Osteoblast (primary cell): ENCODE data around the gene SMNDC1. TPM values are rescaled to one million over a fixed set of nuclear protein-coding genes. Genes with fewer than 3 reads are reported as not detected.

Source experiments
- DNase-seq: peaks from one replicate; pipeline ENCODE4 v3.0.0; 2011; ENCODE audit warnings: low spot score, mixed read lengths; ENCODE audit not compliant: insufficient read length; ENCODE audit errors: missing footprints
- H2AFZ ChIP-seq: 2 replicates; pipeline ENCODE4 v1.6.0; 2011; ENCODE audit warnings: mild to moderate bottlenecking, low read length
- H3K27ac ChIP-seq: 2 replicates; pipeline ENCODE4 v1.5.1; 2011; ENCODE audit warnings: mild to moderate bottlenecking, low read depth, low read length, moderate library complexity
- H3K27me3 ChIP-seq: 2 replicates; pipeline ENCODE4 v1.6.0; 2012; ENCODE audit warnings: mild to moderate bottlenecking, control low read depth, inconsistent platforms, low read length, moderate library complexity; ENCODE audit not compliant: insufficient read depth
- H3K36me3 ChIP-seq: 2 replicates; pipeline ENCODE4 v1.5.1; 2011; ENCODE audit warnings: mild to moderate bottlenecking, low read length, control low read depth, moderate library complexity; ENCODE audit not compliant: insufficient read depth
- H3K4me1 ChIP-seq: 2 replicates; pipeline ENCODE4 v1.5.1; 2011; ENCODE audit warnings: mild to moderate bottlenecking, low read length, control low read depth, moderate library complexity; ENCODE audit not compliant: insufficient read depth
- H3K4me2 ChIP-seq: 2 replicates; pipeline ENCODE4 v1.6.0; 2011; ENCODE audit warnings: mild to moderate bottlenecking, low read length; ENCODE audit not compliant: insufficient read depth
- H3K4me3 ChIP-seq: fragments of 200-600 bp; sonication (generic); 3 replicates; pipeline ENCODE4 v1.5.1; 2012; ENCODE audit warnings: mild to moderate bottlenecking, low read length, inconsistent platforms; ENCODE audit not compliant: insufficient read depth
- H3K79me2 ChIP-seq: 2 replicates; pipeline ENCODE4 v1.6.0; 2012; ENCODE audit warnings: mild to moderate bottlenecking, low read length, control low read depth, inconsistent platforms; ENCODE audit not compliant: insufficient read depth
- H3K9me3 ChIP-seq: 2 replicates; pipeline ENCODE4 v1.5.1; 2011; ENCODE audit warnings: low read depth, low read length, control low read depth
- H4K20me1 ChIP-seq: 2 replicates; pipeline ENCODE4 v1.6.0; 2012; ENCODE audit warnings: mild to moderate bottlenecking, low read length, control low read depth; ENCODE audit not compliant: insufficient read depth
- CTCF ChIP-seq: IDR thresholded peaks from 2 replicates; pipeline ENCODE4 v1.5.1; 2011; ENCODE audit warnings: mild to moderate bottlenecking, low read depth, low read length, moderate library complexity; ENCODE audit errors: extremely low read depth
- total RNA-seq: library from RNA; depleted of rRNA; stranded (reverse); fragments of >200 nt; gene quantifications from 2 replicates; pipeline ENCODE4 v1.2.3, GENCODE V29; 2012

Gene SMNDC1
- total RNA-seq, 1 donor: 6.9 TPM

- Histone ChIP-seq H3K9me3 (no peaks in the 10 kb centered on the region), H3K79me2 (no peaks in the 10 kb centered on the region), H2AFZ (peak overlapping the region; percentile 54), H4K20me1 (no peaks in the 10 kb centered on the region), H3K27me3 (no peaks in the 10 kb centered on the region), H3K4me1 (peaks cover 11% of the 10 kb centered on the region), H3K4me3 (peak overlapping the region; percentile 53), H3K27ac (no peak overlapping the region), H3K4me2 (peak overlapping the region; percentile 79), H3K36me3 (no peaks in the 10 kb centered on the region)
- TF ChIP-seq CTCF: no peak
- no peak for DNase-seq
Observed at GRCh38 chr10:110269374-110270318, 35.1 kb downstream of the SMNDC1 start.

DNA sequence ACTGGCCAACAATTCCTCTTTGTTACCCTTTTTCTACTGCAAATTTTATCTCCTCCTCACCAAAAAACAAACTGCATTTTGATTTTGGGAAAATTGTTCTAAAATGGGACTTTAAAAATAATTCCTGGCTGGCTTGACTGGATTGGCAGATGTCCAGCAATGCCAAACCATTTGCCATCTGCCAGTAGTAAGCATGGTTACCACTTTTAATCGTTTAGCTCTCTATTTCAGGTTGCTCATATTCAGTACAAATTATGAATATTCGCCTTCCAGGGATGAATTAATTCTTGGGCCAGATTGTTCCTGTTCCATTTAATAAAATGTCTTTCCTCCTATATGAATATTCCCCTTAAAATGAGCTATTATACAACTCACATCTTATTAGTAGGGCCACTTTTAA, 35.7 kb downstream of the SMNDC1 start:
- no peaks in the 10 kb centered on the region for H3K9me3 ChIP-seq
- H3K4me1 ChIP-seq: peaks cover 11% of the 10 kb centered on the region
- no peaks in the 10 kb centered on the region for H3K79me2 ChIP-seq
- peak overlapping the region; percentile 53 for H3K4me3 ChIP-seq
- no peak for TF ChIP-seq CTCF
- H2AFZ ChIP-seq: peak overlapping the region; percentile 54
- peak overlapping the region; percentile 79 for H3K4me2 ChIP-seq
- no peak for DNase-seq
- no peaks in the 10 kb centered on the region for H4K20me1 ChIP-seq
- H3K27me3 ChIP-seq: no peaks in the 10 kb centered on the region
- H3K36me3 ChIP-seq: no peaks in the 10 kb centered on the region
- no peak overlapping the region for H3K27ac ChIP-seq

- TF ChIP-seq CTCF: no peak
- no peaks in the 10 kb centered on the region for H3K79me2 ChIP-seq
- H3K4me1 ChIP-seq: peaks cover 7% of the 10 kb centered on the region
- no peaks in the 10 kb centered on the region for H3K27me3 ChIP-seq
- H3K36me3 ChIP-seq: no peaks in the 10 kb centered on the region
- no peak overlapping the region for H2AFZ ChIP-seq
- H3K4me2 ChIP-seq: no peak overlapping the region
- H3K4me3 ChIP-seq: no peak overlapping the region
- H3K9me3 ChIP-seq: no peaks in the 10 kb centered on the region
- no peak for DNase-seq
- no peaks in the 10 kb centered on the region for H4K20me1 ChIP-seq
- no peak overlapping the region for H3K27ac ChIP-seq
Observed at GRCh38 chr10:110268442-110268841, 36.3 kb downstream of the SMNDC1 start.

DNA sequence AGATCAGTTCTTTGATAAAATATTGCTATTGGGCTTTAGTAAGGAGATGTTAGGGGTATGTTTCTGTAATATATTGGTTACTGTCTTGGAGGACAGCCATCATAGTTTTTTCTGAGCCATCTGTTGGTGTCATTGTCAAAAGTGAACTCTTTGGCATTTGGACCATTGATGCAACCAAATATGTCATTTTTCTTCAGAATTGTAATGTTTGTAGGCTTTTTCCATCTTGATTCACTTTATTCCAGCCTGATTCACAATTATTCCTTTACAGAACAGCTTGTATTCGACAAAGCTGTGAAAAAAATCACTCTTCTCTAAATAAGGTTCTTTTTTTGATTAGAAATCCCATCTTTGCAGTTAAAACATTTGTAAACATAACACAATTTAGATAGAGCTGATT, 37.4 kb downstream of the SMNDC1 start:
- no peak for TF ChIP-seq CTCF
- Histone ChIP-seq H2AFZ (no peak overlapping the region), H3K79me2 (no peaks in the 10 kb centered on the region), H3K4me2 (no peak overlapping the region), H3K36me3 (no peaks in the 10 kb centered on the region), H3K27me3 (no peaks in the 10 kb centered on the region), H4K20me1 (no peaks in the 10 kb centered on the region), H3K4me3 (no peak overlapping the region), H3K9me3 (no peaks in the 10 kb centered on the region), H3K4me1 (peaks cover 5% of the 10 kb centered on the region), H3K27ac (no peak overlapping the region)
- no peak for DNase-seq
